GM19397 (cell line): ENCODE data around the gene SIGLEC15.
"Not testable (repeated sequence)": the region's sequence is repeated elsewhere in the genome, so short reads cannot be mapped to it uniquely, and the experiment has no call there.

ENCODE experiments used
- ATAC-seq: cut with Tn5 transposase; IDR thresholded peaks from one replicate; pipeline ENCODE4 v1.9.1; 2021; ENCODE audit warnings: mild to moderate bottlenecking, moderate library complexity; ENCODE audit not compliant: unreplicated experiment

Gene SIGLEC15

GRCh38 chr18:45841765-45842442 is 16.4 kb downstream of the SIGLEC15 start:
- no peak for ATAC-seq

- no peak for ATAC-seq
Observed at GRCh38 chr18:45843019-45843418, 17.5 kb downstream of the SIGLEC15 start.

- ATAC-seq, result no peak
Observed at GRCh38 chr18:45844938-45845337, 19.5 kb downstream of the SIGLEC15 start.

- ATAC-seq, result no peak
Observed at GRCh38 chr18:45845410-45845809, 19.9 kb downstream of the SIGLEC15 start.

GRCh38 chr18:45847119-45847518 is 21.6 kb downstream of the SIGLEC15 start:
- no peak for ATAC-seq

- ATAC-seq, result not testable (repeated sequence)
Observed at GRCh38 chr18:45848643-45849042, 23.2 kb downstream of the SIGLEC15 start.

GRCh38 chr18:45849529-45849928 is 24.1 kb downstream of the SIGLEC15 start:
- no peak for ATAC-seq

GRCh38 chr18:45850021-45850420 is 24.5 kb downstream of the SIGLEC15 start:
- ATAC-seq, result no peak

- ATAC-seq, result no peak
Observed at GRCh38 chr18:45851161-45851925, 25.9 kb downstream of the SIGLEC15 start.

- no peak for ATAC-seq
Observed at GRCh38 chr18:45852631-45853030, 27.2 kb downstream of the SIGLEC15 start.

- ATAC-seq, result no peak
Observed at GRCh38 chr18:45854036-45854586, 28.6 kb downstream of the SIGLEC15 start.

- ATAC-seq, result no peak
Observed at GRCh38 chr18:45856531-45856930, 31.1 kb downstream of the SIGLEC15 start.

GRCh38 chr18:45859334-45859733 is 33.9 kb downstream of the SIGLEC15 start:
- no peak for ATAC-seq

- no peak for ATAC-seq
Observed at GRCh38 chr18:45860492-45860891, 35.0 kb downstream of the SIGLEC15 start.

GRCh38 chr18:45860971-45861370 is 35.5 kb downstream of the SIGLEC15 start:
- ATAC-seq, result no peak

GRCh38 chr18:45861926-45862325 is 36.5 kb downstream of the SIGLEC15 start:
- ATAC-seq, result no peak

GRCh38 chr18:45863469-45863868 is 38.0 kb downstream of the SIGLEC15 start:
- ATAC-seq, result no peak

- ATAC-seq, result no peak
Observed at GRCh38 chr18:45864081-45864480, 38.6 kb downstream of the SIGLEC15 start.

GRCh38 chr18:45865466-45865865 is 40.0 kb downstream of the SIGLEC15 start:
- no peak for ATAC-seq

GRCh38 chr18:45870419-45870818 is 44.9 kb downstream of the SIGLEC15 start:
- no peak for ATAC-seq

GRCh38 chr18:45871431-45872084 is 46.1 kb downstream of the SIGLEC15 start:
- no peak for ATAC-seq
